Measurements from ENCODE around the gene PCSK1N.

The PCSK1N gene

GRCh38 chrX:48789366-48790220 lies 45.8 kb downstream of the PCSK1N start:
- Histone ChIP-seq H3K4me3 (replicated peaks; ENCODE audit: insufficient read depth, low read length) (no peak overlapping the region), H3K27me3 (ENCODE audit: insufficient read depth, poor library complexity, severe bottlenecking) (no peaks in the 10 kb centered on the region), H3K27ac (replicated peaks) (peak overlapping the region; percentile 64)
- TF ChIP-seq SPI1 (IDR thresholded peaks at IDR 0.05; ENCODE audit: borderline replicate concordance, low read depth) (peak; percentile 52; the same call in 1 of the 2 replicates), POLR2AphosphoS5 (IDR thresholded peaks at IDR 0.05; ENCODE audit: low read depth) (no peak), CTCF (IDR thresholded peaks at IDR 0.05; ENCODE audit: insufficient read depth, low read length) (no peak), REST (IDR thresholded peaks at IDR 0.05; ENCODE audit: insufficient replicate concordance, low read depth) (no peak), GABPA (IDR thresholded peaks at IDR 0.05; ENCODE audit: low read depth) (no peak)
- peak in 1 of 2 experiments; percentile 70 for DNase-seq (ENCODE audit: low read depth in 1 of 2, low spot score in 1 of 2)

DNA sequence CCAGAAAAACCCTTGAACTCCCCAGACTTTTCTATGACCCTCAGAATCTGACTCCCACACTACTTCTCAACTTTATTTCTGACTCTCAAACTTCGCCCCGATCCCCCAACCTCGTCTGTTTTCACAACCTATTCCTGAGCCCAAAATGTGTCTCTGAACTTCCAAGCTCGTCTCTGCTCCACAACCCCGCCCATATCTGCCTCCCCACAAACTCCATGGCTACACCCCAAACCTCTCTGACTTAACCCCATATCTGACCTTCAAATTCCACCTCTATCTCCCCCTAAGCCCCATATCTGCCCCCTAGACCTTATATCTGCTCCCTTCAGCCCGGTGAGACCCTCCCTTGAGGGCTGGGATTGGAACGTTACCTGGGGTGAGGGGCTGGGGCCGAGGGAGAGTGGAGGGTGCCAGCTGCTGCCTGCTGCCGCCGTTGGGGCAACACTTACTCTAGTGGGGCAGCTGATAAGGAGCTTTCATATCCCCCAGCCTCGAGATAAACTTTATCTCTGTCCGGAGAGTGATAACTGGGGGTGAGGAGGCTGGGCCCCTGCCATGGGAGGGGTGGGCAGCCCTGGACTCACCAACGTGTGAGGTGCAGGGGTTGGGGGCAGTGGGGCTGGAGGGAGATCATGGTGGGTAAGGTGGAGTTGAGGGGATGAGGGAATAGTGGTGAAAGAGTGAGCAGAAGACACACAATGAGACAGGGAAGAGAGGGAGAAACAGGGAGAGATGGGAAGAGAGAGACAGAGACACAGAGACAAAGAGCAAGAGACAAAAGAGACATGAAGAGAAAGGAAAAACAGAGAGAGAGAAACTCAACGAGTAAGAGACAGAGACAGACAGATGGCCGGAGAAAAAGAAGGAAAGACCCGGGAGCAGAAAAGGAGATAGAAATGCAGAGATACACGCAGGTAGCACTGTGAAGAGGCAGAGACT lies 47.6 kb downstream of the PCSK1N start:
- no peak for DNase-seq (ENCODE audit: low read depth in 1 of 2, low spot score in 1 of 2)
- Histone ChIP-seq H3K27me3 (ENCODE audit: insufficient read depth, poor library complexity, severe bottlenecking) (no peaks in the 10 kb centered on the region), H3K4me3 (replicated peaks; ENCODE audit: insufficient read depth, low read length) (no peak overlapping the region), H3K27ac (replicated peaks) (no peak overlapping the region)
- TF ChIP-seq POLR2AphosphoS5 (IDR thresholded peaks at IDR 0.05; ENCODE audit: low read depth) (no peak), REST (IDR thresholded peaks at IDR 0.05; ENCODE audit: insufficient replicate concordance, low read depth) (no peak), SPI1 (IDR thresholded peaks at IDR 0.05; ENCODE audit: borderline replicate concordance, low read depth) (no peak), CTCF (IDR thresholded peaks at IDR 0.05; ENCODE audit: insufficient read depth, low read length) (no peak)

GRCh38 chrX:48786825-48787504 lies 48.4 kb downstream of the PCSK1N start:
- no peak for TF ChIP-seq SPI1 (IDR thresholded peaks at IDR 0.05; ENCODE audit: borderline replicate concordance, low read depth)
- TF ChIP-seq CTCF (IDR thresholded peaks at IDR 0.05; ENCODE audit: insufficient read depth, low read length), result no peak
- no peaks in the 10 kb centered on the region for H3K27me3 ChIP-seq (ENCODE audit: insufficient read depth, poor library complexity, severe bottlenecking)
- no peak for DNase-seq (ENCODE audit: low read depth in 1 of 2, low spot score in 1 of 2)
- H3K4me3 ChIP-seq (replicated peaks; ENCODE audit: insufficient read depth, low read length), result no peak overlapping the region
- H3K27ac ChIP-seq (replicated peaks), result no peak overlapping the region

Measured in HL-60 (cell line).